Forelimb muscle (tissue), 1 donor: ENCODE data around the gene FBXO7. TPM values are rescaled to one million over a fixed set of nuclear protein-coding genes. Genes with fewer than 3 reads are reported as not detected.

ENCODE experiments used
- DNase-seq: peaks from one replicate; pipeline ENCODE4 v3.0.0-alpha.2; 2013; ENCODE audit warnings: low read depth
- polyA plus RNA-seq: library from polyadenylated mRNA; unstranded; fragments of 120-200 nt; gene quantifications from one replicate; pipeline ENCODE4 v1.2.1, GENCODE V29; 2013; ENCODE audit not compliant: insufficient read length

FBXO7 gene
- polyA plus RNA-seq, 1 donor = 56.1 TPM

DNA sequence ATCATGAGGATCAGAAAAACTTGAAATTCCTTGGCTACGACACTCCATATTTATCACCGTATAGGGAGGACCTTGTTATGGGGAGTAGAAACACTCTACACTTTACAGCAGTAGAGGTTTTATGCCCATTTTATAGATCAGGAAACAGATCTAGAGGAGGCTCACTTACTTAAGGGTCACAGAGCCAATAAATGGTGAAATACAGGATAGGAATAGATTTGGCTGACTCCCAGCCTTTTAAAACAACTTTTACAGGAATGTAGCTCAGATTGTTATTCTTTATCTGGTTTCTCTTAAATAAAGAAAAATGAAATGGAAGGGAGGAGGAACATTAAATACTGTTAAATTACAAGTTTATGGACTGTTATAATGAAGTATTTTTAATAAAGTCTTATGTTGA is 14.8 kb downstream of the FBXO7 start:
- no peak for DNase-seq

DNA sequence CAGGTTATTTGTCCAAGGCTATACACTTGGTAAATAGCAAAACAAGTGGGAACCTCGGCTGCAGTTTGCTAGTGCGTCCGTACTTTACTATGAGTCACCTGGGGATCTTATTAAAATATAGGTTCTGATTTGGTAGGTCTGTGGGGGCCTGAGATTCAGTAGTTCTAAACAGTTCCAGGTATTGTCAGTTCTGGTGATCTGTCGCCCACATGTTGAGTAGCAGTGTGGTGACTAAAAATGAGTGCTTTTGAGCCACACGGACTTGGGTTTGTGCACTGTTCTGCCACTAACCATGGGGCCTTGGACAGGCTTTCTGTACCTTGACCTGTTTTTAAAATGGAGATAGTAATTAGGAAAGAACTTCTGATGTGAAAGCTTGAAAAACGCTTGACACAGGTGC is 15.7 kb downstream of the FBXO7 start:
- no peak for DNase-seq

DNA sequence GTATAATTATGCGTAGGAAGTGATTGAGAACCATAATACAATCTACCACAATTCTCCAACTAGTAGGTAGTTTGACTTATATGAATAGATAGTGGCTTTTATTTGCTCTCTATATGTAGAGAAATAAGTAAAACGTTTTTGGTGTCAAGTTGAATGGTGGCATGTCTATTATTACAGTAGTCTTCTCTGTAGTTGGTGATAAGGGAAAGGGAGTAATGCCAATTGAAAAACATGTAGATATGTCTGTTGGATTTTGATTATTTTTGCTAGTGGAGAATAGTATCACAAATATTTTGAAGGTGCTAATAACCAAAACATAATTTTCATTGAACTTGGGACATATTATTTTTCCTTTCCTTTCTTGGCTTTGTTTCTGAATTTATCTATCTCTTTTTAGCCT is 17.5 kb downstream of the FBXO7 start:
- DNase-seq = no peak

DNA sequence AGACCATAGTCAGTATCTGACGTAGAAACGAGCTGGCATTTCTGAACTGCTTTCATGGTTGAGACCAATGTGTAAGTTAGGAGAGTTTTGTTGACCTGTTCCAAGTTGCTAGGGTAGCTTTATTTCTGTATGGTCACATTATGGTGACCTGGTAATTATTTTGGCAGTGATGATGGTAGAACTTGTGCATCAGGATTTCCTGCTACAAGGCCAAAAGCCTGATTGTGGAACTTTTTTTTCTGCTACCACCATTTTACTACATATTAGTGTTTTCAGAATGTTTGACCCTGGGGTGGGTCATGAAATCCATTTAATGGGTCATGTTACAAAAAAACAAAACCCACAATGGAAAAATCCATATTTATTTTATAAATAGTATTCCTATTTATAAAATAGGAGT is 18.9 kb downstream of the FBXO7 start:
- no peak for DNase-seq

DNA sequence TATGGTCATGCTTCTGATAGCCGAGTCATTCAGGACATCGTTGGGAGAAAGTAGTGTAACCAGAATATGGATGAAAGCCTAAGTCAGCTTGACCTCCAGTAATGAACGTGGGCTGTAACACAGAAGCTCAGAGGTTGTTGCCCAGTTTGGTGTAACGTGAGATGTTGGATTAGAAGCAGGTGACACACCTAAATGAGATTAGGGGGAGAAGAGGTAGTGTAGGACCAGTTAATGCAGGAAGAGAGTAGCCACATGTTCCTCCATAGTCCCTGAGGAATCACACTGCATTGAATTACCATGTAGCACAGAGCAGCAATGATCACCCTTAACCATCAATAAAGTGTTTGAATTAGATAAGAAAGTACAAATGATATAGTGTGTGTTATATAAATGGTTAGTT is 20.4 kb downstream of the FBXO7 start:
- no peak for DNase-seq

DNA sequence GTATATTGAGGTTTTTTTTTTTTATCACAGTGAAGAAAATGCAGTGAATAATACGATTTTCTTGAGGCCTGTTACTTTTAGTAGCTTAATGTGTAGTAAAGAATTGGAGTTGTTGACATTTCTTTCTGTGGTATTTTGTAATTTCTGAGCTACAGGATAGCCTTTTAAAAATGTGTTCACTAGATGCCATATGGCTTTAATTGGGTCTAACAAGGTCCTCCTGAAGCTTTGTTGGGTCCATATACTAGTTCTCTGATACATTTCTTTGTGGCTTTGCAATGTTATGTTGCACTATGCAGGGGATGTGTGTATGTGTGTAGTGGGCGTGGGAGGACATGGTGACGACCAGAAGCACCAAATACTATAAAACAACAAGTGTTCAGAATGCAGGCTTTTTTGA is 25.1 kb downstream of the FBXO7 start:
- no peak for DNase-seq

DNA sequence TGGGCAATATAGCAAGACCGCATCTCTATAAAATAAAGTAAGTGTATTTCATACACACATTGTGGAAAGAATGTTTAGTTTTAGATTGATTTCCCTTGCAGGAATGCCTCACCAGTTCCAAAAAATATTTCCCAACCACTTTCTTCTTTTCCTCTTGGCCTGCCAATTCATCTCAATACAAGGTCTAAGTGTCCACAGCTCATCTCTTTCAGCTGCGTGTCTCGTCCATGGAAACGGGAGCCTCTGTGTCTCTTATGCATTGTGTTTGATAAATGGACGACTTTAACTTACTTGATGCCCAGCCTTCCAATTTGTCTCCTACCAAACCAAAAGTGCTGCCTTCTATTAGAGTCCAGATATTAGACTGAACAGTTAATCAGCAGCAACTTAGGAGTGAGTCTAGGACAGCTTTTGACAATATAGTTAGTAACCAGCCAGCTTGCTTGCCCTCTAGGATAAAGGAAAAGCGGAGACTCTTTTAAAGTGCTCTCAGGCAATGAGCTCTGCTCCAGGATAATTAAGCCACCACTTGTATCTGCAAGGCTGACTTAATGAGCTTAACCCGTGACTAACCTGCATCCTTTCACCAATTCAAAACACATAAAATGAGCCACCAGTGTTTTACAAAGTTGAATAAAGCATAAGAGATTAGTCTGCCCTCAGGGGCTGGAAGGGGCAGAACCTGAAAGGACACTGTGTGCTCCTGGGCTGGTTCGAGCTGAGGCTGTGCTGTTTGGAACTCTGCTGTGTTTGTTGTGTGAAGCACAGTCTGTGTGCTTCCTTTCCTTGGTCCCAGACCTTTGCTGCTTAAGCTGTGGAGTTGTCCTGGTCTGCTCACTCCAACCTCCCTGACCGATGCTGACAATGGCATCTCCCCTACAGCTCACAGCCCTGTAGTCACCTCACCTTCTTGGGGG is 27.5 kb downstream of the FBXO7 start:
- peak; percentile 13 for DNase-seq

DNA sequence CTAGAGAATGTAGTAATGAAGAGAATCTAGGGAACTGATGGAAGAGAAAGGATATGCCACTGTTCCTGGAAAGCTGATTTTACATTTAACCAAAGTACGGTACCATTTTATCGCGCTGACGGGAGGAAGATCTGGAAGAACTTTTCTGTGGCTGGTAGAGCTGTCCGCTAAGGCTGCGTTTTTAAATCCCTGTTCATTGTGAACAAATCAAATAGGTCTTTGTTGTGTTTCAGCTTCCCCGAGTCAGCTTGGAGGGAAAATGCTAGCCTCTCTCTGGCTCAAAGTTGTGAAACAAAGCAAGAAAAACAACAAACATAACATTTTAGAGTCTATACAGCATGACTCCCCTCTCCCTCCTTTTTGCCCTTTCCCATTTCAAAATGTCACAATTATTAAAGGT is 34.4 kb downstream of the FBXO7 start:
- no peak for DNase-seq

DNA sequence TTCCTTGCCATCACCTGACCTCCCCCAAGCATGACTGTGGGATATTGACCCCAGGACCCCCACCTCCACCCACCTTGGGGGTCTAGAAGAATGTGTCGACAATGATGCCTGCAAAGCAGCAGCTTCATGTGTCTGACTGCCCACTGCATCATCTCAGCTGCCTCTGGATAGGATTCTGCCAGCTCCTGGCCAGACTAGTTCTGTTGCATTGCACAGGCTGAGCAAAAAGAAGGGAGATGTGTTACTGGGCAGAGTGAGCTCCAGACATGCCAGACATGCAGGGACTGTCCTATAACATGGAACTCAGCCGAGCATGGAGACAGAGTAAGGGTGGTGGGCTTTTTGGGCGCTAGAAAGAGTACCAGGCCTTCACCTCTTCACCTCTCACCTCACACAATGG is 36.7 kb downstream of the FBXO7 start:
- DNase-seq = no peak

DNA sequence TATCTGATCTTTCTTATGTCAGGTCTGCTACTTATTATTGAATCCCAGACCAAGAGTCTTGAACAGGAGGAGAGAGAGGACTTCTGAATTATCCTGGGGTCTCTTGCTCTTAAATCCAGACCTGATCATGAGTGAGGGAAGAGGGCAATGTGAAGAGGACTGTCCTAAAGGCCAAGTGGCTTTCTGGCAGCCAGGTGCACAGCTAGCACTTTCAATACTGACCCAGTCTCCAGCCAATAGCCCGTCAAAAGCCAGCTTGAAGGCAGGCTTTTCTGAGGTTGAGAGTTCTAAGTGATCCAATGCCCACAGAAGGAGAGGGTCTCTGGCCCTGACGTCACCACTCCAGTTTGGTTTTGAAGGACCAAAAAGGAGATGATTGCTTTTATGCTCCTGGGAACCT is 37.2 kb downstream of the FBXO7 start:
- no peak for DNase-seq

DNA sequence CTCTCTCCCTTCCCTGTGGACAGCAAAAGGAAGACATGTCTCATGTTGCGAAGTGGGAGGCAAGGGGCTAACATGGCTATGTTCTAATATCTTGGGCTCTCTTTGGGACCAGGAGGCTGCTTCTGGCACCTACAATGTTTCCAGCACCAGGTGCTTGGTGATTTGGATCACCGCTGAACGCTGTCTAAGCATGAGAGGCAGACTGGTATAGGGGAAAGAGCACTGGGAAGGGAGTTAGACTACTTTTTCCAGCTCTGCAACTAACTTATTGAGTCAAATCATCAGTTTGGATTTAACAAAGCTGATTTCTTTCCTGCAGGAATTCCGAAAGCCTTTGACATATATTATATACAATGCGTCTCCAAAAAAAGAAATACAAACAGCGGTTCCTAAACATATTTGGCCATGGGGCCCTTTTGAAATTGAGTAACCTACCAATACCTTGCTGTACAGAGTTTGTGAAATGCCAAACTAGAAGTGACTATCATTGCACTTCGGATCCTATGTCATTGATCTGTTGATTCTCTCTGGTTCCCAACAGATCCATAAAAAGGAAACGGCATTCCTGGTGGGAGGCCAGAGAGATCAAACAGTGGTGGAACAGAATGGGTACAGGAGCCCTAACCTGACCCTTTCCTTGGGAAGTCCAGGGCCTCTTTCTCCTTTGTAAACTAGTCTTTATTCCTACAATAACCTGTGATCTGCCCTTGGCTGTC is 37.8 kb downstream of the FBXO7 start:
- DNase-seq = no peak

DNA sequence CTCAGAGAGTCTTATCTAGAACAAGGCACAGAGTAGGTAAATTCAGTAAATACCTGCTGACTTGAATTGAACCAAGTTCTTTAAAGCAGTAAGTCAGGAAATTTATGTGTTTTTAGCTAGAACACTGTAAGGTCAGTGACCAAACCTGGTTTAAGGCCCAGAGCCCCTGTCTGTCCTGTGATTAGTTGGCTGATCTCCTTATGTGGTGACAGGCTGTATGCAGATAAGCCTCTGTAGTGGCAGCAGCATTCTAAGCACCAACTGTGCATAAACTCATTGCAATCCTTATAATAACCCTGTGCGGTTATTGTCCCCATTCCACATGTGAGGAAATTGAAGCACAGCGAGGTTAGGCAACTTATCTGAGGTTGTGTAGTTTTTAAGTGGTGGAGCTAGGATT is 40.5 kb downstream of the FBXO7 start:
- DNase-seq = no peak

DNA sequence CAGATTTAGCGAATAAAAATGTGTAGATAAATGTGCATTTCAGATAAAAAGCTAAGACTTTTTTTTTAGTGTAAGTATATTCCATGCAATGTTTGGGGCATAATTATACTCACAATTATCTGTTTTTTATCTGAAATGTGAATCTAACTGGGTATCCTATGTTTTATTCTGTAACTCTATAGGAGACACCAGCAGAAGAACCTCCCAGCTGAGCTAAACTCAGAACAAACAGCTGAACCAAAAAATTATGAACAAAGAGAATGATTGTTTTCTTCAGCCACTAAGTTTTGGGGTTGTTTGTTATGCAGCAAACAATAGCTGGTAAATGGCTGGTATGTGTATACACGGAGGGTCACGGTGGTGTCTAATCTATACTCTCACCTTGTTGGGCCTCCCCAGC is 42.9 kb downstream of the FBXO7 start:
- DNase-seq = no peak

DNA sequence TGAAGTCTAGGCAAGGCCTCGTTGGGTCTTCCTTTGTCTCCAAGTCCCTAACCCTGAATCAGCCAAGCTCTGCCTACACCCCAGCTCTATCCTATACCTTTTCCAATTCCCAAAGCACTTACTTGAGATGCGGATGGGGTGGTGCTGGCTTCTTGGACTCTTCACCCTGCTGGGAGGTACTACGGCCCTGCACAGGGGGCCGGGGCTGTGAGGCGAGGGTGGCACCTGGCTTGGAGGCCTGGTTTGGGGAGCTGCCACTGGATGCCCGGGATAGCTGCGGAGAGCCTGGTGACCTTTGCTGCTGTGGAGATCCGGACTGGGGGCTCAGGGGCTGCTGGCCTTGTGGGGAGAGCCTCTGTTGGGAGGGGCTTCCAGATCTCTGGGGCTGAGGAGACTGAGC is 43.3 kb downstream of the FBXO7 start:
- no peak for DNase-seq

DNA sequence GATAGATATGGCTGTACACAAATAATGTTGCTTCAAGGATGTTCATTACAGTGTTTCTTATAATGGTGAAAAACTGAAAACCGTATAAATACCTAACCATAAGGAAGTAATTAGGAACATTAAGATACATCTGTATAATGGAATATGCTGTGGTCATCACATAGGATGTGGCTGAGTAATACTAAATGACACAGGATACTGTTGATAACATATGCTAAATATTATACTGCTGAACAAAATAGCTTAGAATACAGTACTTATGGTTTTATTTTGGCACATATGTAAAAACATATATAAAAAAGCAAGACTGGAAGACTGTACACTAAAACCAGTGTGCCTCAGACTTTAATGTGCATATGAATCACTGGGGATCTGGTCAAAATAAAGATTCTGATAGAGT is 43.8 kb downstream of the FBXO7 start:
- DNase-seq = no peak

DNA sequence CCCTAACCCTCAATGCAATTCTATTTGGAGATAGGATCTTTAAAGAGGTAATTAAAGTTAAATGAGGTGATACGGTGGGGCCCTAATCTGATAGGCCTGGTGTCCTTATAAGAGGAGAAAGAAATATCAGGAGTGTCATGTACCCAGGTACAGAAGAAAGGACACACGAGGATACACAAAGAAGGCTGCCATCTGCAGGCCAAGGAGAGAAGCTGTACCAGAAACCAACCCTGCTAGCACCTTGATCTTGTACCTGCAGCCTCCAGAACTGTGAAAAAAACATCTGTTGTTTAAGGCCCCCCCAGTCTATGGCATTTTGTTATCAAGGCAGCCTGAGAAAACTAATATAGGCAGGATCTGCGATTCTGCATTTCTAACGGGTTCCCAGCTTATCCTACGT is 44.2 kb downstream of the FBXO7 start:
- no peak for DNase-seq

DNA sequence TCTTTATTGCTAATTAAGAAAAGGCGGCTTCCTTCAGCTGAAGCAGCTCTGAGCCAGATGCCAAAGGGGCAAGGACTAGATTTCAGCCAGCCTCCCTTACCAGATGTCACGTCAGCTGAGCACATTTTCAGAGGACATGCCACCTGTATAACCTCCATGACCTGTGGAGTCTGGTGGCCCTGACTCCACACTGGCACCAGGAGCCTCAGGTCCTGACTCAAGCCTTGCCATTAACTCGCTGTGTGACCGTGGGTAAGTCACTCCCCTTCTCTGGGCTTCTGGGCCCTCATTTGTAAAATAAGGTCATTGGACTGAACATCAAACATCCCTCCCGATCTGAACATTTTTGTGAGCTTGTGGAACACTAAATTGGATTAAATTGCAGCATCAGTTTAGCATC is 46.0 kb downstream of the FBXO7 start:
- no peak for DNase-seq

DNA sequence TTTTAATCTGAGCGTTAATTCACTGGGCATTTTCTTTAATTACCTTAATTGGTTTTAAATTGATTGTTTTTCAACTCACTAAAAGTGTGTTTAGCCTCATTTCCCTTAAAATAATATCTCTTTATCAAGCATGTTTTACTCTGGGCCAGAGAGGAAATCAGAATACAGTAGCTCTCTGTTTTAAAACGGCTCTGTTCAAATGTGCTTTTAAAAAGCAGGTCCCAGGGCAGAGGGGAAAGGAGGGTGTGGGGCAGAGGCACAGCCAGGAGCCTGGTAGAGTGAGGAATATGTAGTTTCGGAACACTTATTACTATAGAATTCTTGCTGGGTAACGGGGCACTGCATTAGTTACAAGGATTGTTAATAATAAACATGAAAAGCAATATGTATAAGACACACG is 47.6 kb downstream of the FBXO7 start:
- DNase-seq = no peak

DNA sequence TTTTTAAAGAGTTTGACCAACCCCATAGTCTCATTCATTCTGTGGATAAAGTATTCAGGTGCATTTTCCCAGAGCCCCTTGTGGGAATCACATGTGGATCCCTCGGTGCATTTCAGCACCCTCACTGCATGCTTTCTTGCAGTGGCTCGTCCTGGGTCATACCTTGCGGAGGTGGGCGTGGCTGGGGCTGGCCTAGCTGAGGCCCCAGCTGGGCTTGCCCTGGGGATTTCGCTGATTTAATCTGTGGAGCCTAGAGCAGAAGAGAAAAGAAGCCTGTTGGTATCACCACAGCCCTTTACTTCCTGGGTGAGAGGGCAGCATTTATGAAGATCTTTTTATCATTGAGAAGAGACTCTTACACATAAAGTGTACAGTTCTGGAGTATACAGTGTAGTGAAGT is 53.1 kb downstream of the FBXO7 start:
- no peak for DNase-seq

DNA sequence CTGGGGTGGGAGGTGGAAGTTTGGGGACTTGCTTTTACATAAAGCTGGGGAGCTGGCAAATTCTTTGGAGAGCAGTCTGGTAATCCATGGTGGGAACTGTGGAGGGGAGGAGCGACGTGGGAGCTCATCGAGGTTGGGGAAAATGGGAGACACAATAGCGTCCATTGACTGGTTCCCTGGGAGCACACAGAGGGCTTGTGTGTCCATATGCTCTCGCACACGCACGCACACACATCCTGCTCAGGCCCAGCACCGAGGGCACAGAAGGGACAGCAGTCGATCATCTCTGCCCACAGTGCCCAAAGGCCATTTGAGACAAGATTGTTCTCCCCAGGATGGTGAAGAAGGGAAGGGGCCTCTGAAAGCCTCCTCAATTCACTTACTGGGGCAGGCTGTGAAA is 53.7 kb downstream of the FBXO7 start:
- DNase-seq = no peak

DNA sequence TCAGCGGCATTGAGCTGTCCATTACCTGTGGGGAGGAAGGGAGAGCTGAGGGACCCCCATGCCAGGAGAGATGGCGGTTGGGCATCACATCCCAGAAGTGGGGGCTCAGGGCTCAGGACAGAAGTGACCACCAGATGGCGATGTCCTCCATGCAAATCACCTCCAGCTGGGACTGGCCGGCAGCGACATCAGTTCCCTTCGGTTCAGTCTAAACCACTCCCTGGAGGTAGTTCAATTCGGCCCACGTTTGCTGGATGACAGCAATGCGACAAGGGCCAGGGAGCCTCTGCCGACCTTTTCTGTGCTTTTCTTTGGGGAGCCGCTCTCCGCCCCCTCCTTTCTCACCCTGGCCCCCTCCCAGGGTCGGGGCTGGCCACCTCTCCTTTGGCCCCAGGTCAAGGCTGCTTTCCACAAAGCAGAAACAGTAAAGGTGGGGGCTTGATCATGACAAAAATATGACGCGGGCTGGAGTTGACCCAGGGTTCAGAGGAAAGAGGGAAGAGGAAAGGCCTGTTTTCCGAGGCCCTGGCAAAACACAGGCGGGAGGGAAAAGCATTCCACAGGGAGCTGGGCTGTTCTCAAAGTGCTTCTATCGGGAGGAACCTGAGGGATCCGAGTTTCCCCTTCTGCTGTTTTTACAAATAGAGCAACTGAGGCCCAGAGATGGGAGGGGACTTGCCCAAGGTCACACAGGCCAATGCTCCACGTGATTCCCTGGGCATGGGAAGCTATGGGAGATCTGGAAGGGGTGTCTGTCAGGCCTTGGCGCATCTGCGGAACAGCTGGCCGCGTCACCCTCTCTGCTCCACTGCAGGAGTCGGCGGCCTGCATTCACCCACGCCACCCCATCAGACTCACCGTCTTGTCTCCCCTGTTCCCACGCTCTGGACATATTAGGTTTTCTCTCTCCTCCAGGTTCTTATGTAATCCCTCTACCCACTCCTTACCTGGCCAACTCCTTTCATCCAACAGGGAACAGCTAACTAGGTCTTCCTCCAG is 54.7 kb downstream of the FBXO7 start:
- DNase-seq = peak; percentile 69

DNA sequence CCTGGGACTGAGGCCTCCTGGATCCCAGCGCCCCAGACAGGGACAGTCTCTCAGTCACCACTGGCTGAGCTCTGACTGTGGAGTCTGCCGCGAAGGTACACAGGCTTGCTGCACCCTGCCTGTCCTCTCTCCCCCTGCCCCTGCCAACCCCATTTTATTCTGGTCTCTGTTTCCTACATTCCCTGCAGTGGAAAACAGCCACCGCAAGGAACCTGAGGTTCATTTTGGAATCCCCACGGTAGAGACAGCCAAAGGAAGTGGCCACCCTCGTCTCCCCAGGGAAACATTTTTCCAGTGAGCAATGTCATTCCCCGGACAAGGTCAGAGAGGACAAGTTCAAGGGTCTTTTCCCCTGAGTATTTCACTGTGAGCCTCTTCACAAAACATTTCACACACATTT is 56.6 kb downstream of the FBXO7 start:
- no peak for DNase-seq
